ENCODE results near the gene HDGFL3. TPM values are rescaled to one million over a fixed set of nuclear protein-coding genes. Genes with fewer than 3 reads are reported as not detected.
A peak's percentile ranks its signal among the peaks of the same experiment; 100 is the strongest.
"Not testable (repeated sequence)": the region's sequence is repeated elsewhere in the genome, so short reads cannot be mapped to it uniquely, and the experiment has no call there.

Gene HDGFL3
- total and polyA plus RNA-seq, 2 donors (not counting 1 experiment from before 2014, with no cell fraction given) = 43.1 to 59.1 TPM

DNA sequence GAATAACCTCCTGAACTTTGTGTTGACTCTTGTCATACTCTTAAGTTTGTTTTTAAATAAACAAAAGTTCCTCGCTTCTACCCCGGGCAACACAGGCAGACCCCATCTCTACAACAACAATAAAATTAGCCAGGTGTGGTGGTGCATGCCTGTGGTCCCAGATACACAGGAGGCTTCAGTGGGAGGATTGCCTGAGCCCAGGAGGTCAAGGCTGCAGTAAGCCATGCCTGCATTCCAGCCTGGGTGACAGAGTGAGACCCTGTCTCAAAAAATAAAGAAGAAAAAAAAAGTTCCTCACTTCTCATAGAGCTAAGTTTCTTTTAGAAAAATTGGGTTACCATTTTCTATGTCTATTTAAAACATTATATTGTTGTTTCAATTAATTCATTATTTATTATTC, 29.2 kb downstream of the HDGFL3 start:
- Histone ChIP-seq H3K79me2 (ENCODE audit: control insufficient read depth, insufficient read depth, low read length) (no peaks in the 10 kb centered on the region), H4K20me1 (ENCODE audit: control insufficient read depth, extremely low read depth, insufficient read depth, low read length) (no peaks in the 10 kb centered on the region), H3K9ac (ENCODE audit: insufficient read depth, low read length) (no peak overlapping the region), H3K4me2 (ENCODE audit: extremely low read depth, insufficient read depth, low read length) (no peak overlapping the region), H3K27ac (ENCODE audit: insufficient read depth, low read length) (no peak overlapping the region), H3K4me3 (replicated peaks in 1 of 4; ENCODE audit: control extremely low read depth in 1 of 4, insufficient read depth in 1 of 4, low read depth in 3 of 4, low read length in 4 of 4) (no peak overlapping the region), H3K36me3 (ENCODE audit: control insufficient read depth, insufficient read depth, low read length) (no peaks in the 10 kb centered on the region), H3K27me3 (ENCODE audit: control insufficient read depth, insufficient read depth, low read length) (no peaks in the 10 kb centered on the region), H2AFZ (ENCODE audit: low read length) (no peak overlapping the region), H3K9me3 (ENCODE audit: control insufficient read depth, insufficient read depth, low read depth, low read length) (no peaks in the 10 kb centered on the region), H3K4me1 (ENCODE audit: control insufficient read depth, extremely low read depth, insufficient read depth, low read length) (no peaks in the 10 kb centered on the region)
- DNase-seq (ENCODE audit: low read depth in 2 of 2) = no peak
- no peak for TF ChIP-seq EZH2 (IDR thresholded peaks at IDR 0.05; ENCODE audit: low read length, missing control alignments)
- TF ChIP-seq, protein P1, sequence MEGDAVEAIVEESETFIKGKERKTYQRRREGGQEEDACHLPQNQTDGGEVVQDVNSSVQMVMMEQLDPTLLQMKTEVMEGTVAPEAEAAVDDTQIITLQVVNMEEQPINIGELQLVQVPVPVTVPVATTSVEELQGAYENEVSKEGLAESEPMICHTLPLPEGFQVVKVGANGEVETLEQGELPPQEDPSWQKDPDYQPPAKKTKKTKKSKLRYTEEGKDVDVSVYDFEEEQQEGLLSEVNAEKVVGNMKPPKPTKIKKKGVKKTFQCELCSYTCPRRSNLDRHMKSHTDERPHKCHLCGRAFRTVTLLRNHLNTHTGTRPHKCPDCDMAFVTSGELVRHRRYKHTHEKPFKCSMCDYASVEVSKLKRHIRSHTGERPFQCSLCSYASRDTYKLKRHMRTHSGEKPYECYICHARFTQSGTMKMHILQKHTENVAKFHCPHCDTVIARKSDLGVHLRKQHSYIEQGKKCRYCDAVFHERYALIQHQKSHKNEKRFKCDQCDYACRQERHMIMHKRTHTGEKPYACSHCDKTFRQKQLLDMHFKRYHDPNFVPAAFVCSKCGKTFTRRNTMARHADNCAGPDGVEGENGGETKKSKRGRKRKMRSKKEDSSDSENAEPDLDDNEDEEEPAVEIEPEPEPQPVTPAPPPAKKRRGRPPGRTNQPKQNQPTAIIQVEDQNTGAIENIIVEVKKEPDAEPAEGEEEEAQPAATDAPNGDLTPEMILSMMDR (conservative IDR thresholded peaks at IDR 0.05 in 1 of 2, IDR thresholded peaks at IDR 0.05 in 1 of 2; ENCODE audit: low read depth in 1 of 2, low read length in 2 of 2) = no peak

DNA sequence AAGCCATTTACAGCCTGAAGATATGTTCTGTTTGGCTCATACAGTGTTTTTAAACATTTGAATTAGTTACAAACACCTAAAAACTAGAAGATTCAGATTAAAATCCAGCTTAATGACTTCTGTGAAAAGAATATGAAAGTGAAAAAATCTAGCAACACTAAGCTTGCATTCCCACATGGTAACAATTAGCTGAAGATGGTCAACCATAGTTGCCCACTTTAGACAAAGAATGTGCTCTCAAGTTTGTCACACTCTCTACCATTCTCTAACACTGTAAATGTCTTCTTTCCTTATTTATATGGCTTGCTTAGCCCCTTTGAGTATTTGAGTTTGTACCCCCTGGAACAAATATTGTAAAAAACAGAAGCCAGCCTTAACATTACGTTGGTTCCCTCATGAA, 32.7 kb downstream of the HDGFL3 start:
- no peak for DNase-seq (ENCODE audit: low read depth in 2 of 2)
- no peaks in the 10 kb centered on the region for H3K27me3 ChIP-seq (ENCODE audit: control insufficient read depth, insufficient read depth, low read length)
- H3K27ac ChIP-seq (ENCODE audit: insufficient read depth, low read length) = no peak overlapping the region
- no peaks in the 10 kb centered on the region for H3K4me1 ChIP-seq (ENCODE audit: control insufficient read depth, extremely low read depth, insufficient read depth, low read length)
- H3K9me3 ChIP-seq (ENCODE audit: control insufficient read depth, insufficient read depth, low read depth, low read length) = no peaks in the 10 kb centered on the region
- no peak overlapping the region for H3K4me2 ChIP-seq (ENCODE audit: extremely low read depth, insufficient read depth, low read length)
- no peaks in the 10 kb centered on the region for H3K79me2 ChIP-seq (ENCODE audit: control insufficient read depth, insufficient read depth, low read length)
- H2AFZ ChIP-seq (ENCODE audit: low read length) = no peak overlapping the region
- H4K20me1 ChIP-seq (ENCODE audit: control insufficient read depth, extremely low read depth, insufficient read depth, low read length) = no peaks in the 10 kb centered on the region
- no peak overlapping the region for H3K9ac ChIP-seq (ENCODE audit: insufficient read depth, low read length)
- no peaks in the 10 kb centered on the region for H3K36me3 ChIP-seq (ENCODE audit: control insufficient read depth, insufficient read depth, low read length)
- H3K4me3 ChIP-seq (replicated peaks in 1 of 4; ENCODE audit: control extremely low read depth in 1 of 4, insufficient read depth in 1 of 4, low read depth in 3 of 4, low read length in 4 of 4) = no peak overlapping the region
- TF ChIP-seq, protein P1 (conservative IDR thresholded peaks at IDR 0.05 in 1 of 2, IDR thresholded peaks at IDR 0.05 in 1 of 2; ENCODE audit: low read depth in 1 of 2, low read length in 2 of 2) = no peak
- no peak for TF ChIP-seq EZH2 (IDR thresholded peaks at IDR 0.05; ENCODE audit: low read length, missing control alignments)

DNA sequence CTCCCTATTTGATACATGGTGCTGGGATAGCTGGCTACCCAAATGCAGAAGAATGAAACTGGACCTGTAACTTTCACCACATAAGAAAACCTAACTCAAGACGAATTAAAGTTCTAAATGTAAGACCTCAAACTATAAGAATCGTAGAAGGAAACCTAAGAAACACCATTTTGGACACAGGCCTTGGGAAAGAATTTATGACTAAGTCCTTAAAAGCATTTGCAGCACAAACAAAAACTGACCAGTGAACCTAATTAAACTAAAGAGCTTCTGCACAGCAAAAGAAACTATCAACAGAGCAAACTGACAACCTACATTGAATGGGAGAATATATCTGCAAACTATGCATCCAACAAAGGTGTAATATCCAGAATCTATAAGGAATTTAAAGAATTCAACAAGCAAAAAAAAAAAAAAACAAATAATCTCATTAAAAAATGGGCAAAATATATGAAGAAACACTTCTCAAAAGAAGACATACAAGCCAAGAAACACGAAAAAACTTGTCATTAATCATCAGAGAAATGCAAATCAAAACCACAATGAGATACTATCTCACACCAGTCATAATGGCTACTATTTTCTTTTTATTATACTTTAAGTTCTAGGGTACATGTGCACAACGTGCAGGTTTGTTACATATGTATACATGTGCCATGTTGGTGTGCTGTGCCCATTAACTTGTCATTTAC, 37.0 kb downstream of the HDGFL3 start:
- Histone ChIP-seq H3K27me3 (ENCODE audit: control insufficient read depth, insufficient read depth, low read length) (no peaks in the 10 kb centered on the region), H2AFZ (ENCODE audit: low read length) (no peak overlapping the region), H3K36me3 (ENCODE audit: control insufficient read depth, insufficient read depth, low read length) (no peaks in the 10 kb centered on the region), H3K4me2 (ENCODE audit: extremely low read depth, insufficient read depth, low read length) (no peak overlapping the region), H3K4me3 (replicated peaks in 1 of 4; ENCODE audit: control extremely low read depth in 1 of 4, insufficient read depth in 1 of 4, low read depth in 3 of 4, low read length in 4 of 4) (no peak overlapping the region), H3K9ac (ENCODE audit: insufficient read depth, low read length) (no peak overlapping the region), H4K20me1 (ENCODE audit: control insufficient read depth, extremely low read depth, insufficient read depth, low read length) (no peaks in the 10 kb centered on the region), H3K27ac (ENCODE audit: insufficient read depth, low read length) (no peak overlapping the region), H3K9me3 (ENCODE audit: control insufficient read depth, insufficient read depth, low read depth, low read length) (no peaks in the 10 kb centered on the region), H3K4me1 (ENCODE audit: control insufficient read depth, extremely low read depth, insufficient read depth, low read length) (no peaks in the 10 kb centered on the region), H3K79me2 (ENCODE audit: control insufficient read depth, insufficient read depth, low read length) (peaks cover 22% of the 10 kb centered on the region)
- TF ChIP-seq, protein P1 (conservative IDR thresholded peaks at IDR 0.05 in 1 of 2, IDR thresholded peaks at IDR 0.05 in 1 of 2; ENCODE audit: low read depth in 1 of 2, low read length in 2 of 2) = no peak
- TF ChIP-seq EZH2 (IDR thresholded peaks at IDR 0.05; ENCODE audit: low read length, missing control alignments) = no peak
- DNase-seq (ENCODE audit: low read depth in 2 of 2) = peak; percentile 54 to 72

DNA sequence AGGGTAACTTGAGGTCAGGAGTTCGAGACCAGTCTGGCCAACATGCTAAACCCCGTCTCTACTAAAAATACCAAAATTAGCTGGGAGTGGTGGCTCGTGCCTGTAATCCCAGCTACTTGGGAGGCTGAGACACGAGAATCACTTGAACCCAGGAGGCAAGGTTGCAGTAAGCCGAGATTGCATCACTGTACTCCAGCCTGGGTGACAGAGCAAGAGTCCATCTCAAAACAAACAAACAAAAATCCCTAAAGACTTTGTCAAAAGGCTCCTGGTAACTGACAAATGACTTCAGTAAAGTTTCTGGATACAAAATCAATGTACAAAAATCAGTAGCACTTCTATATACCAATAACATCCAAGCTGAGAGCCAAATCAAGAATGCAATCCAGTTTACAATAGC, 38.0 kb downstream of the HDGFL3 start:
- H3K9me3 ChIP-seq (ENCODE audit: control insufficient read depth, insufficient read depth, low read depth, low read length); H3K4me3 ChIP-seq (replicated peaks in 1 of 4; ENCODE audit: control extremely low read depth in 1 of 4, insufficient read depth in 1 of 4, low read depth in 3 of 4, low read length in 4 of 4); H3K36me3 ChIP-seq (ENCODE audit: control insufficient read depth, insufficient read depth, low read length); DNase-seq (ENCODE audit: low read depth in 2 of 2); H3K9ac ChIP-seq (ENCODE audit: insufficient read depth, low read length); H3K27me3 ChIP-seq (ENCODE audit: control insufficient read depth, insufficient read depth, low read length); H4K20me1 ChIP-seq (ENCODE audit: control insufficient read depth, extremely low read depth, insufficient read depth, low read length); H2AFZ ChIP-seq (ENCODE audit: low read length); H3K4me1 ChIP-seq (ENCODE audit: control insufficient read depth, extremely low read depth, insufficient read depth, low read length); H3K27ac ChIP-seq (ENCODE audit: insufficient read depth, low read length); H3K4me2 ChIP-seq (ENCODE audit: extremely low read depth, insufficient read depth, low read length): not testable (repeated sequence)
- H3K79me2 ChIP-seq (ENCODE audit: control insufficient read depth, insufficient read depth, low read length) = peaks cover 26% of the 10 kb centered on the region

Data from fibroblast of lung (primary cell).